HG03196 (cell line): Measurements from ENCODE around the gene SRP9.
"Not testable (repeated sequence)": the region's sequence is repeated elsewhere in the genome, so short reads cannot be mapped to it uniquely, and the experiment has no call there.

Experiments used
- ATAC-seq: cut with Tn5 transposase; IDR thresholded peaks from one replicate; pipeline ENCODE4 v1.9.1; 2021; ENCODE audit not compliant: unreplicated experiment

Gene SRP9

DNA sequence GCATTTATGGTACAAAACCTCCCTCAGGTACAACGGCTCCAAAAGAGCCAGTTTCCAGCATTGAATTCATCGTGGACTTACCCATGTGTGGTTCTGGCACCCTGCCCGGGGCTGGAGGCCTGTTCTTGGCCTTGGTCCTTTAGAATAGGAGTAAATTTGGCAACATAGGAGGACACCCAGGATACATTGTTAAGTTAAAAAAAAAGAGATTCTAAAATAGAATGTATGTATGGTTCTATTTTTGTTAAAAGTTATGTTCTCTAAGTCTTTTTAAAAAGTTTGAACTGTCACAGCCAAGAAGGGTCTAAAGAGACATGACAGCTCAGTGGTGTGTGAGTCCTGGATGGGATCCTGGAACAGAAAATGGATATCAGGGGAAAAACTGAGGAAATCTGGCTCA, 58.2 kb downstream of the SRP9 start:
- no peak for ATAC-seq

DNA sequence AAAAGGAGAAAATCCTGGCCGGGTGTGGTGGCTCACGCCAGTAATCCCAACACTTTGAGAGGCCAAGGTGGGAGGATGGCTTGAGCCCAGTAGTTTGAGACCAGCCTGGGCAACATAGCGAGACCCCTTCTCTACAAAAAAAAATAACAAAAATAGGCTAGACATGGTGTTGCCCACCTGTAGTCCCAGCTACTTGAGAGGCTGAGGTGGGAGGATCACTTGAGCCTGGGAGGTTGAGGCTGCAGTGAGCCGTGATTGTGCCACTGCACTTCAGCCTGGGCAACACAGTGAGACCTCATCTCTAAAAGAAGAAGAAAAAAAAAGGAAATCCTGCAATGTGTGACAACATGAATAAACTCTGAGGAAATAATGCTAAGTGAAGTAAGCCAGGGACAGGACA, 58.7 kb downstream of the SRP9 start:
- ATAC-seq: not testable (repeated sequence)

DNA sequence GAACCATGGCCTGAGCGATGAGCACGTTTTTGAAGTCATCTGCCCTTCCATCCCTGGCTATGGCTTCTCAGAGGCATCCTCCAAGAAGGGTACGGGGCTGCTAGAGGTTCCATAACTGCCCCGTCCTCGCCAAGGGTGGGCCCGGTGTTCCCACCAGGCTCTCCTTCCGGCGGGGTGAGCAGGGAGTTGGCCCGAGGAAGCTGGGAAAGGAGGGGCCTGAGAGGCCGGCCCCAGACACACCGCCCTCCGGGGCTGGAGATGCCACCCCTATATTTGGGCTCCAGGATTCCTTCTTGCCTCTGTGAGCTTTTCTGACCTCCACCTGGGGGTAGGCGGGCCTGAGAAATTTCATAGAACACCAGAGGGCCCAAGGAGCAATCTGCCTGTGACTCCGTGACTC, 61.2 kb downstream of the SRP9 start:
- no peak for ATAC-seq
